ENCODE data around the gene GIMAP5. TPM values are rescaled to one million over a fixed set of nuclear protein-coding genes. Genes with fewer than 3 reads are reported as not detected.
"Not testable (repeated sequence)": the region's sequence is repeated elsewhere in the genome, so short reads cannot be mapped to it uniquely, and the experiment has no call there.

GIMAP5 gene
- total RNA-seq, 1 donor from 2014 or later, result 0.16 TPM

DNA sequence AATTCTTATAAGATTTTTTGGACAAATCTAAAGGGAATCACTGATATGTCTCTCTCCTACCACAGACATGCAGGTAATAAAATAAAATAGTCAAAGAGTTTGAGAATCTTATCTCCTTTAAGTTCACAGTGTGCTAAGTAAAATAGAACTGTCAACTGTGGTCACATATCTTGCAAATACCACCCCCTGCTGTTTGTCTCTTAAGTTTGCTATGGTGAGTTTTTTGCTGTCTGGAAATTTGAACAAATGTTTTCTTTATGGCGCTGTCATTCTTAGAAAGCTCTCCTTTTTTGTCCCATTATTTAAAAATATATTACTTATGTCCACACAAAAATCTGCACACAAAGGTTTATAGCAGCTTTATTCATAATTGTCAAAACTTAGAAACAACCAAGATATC is 19.6 kb downstream of the GIMAP5 start:
- no peaks in the 10 kb centered on the region for H3K36me3 Mint-ChIP-seq (ENCODE audit: low read depth)
- no peak for ATAC-seq (ENCODE audit: low read depth)
- peaks cover 4% of the 10 kb centered on the region for H3K9me3 Mint-ChIP-seq
- peaks cover 4% of the 10 kb centered on the region for H3K4me1 Mint-ChIP-seq
- ChIA-PET POLR2A (no interaction called here), CTCF (interaction anchor here (0.7 kb wide), 1 partner anchor 310 kb away, joined by 3 read pairs; no protein-coding TSS in a partner anchor)
- no peak overlapping the region for H3K4me3 Mint-ChIP-seq
- peaks cover 4% of the 10 kb centered on the region for H3K27me3 Mint-ChIP-seq
- DNase-seq, result no peak
- no peak overlapping the region for H3K27ac Mint-ChIP-seq
- intact Hi-C loops (cut with micrococcal nuclease), result loop anchor here (1.0 to 10.0 kb wide), 3 partner anchors 309 to 470 kb away; no protein-coding TSS in a partner anchor
- TF ChIP-seq, protein P1, sequence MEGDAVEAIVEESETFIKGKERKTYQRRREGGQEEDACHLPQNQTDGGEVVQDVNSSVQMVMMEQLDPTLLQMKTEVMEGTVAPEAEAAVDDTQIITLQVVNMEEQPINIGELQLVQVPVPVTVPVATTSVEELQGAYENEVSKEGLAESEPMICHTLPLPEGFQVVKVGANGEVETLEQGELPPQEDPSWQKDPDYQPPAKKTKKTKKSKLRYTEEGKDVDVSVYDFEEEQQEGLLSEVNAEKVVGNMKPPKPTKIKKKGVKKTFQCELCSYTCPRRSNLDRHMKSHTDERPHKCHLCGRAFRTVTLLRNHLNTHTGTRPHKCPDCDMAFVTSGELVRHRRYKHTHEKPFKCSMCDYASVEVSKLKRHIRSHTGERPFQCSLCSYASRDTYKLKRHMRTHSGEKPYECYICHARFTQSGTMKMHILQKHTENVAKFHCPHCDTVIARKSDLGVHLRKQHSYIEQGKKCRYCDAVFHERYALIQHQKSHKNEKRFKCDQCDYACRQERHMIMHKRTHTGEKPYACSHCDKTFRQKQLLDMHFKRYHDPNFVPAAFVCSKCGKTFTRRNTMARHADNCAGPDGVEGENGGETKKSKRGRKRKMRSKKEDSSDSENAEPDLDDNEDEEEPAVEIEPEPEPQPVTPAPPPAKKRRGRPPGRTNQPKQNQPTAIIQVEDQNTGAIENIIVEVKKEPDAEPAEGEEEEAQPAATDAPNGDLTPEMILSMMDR (IDR thresholded peaks at IDR 0.05), result no peak

DNA sequence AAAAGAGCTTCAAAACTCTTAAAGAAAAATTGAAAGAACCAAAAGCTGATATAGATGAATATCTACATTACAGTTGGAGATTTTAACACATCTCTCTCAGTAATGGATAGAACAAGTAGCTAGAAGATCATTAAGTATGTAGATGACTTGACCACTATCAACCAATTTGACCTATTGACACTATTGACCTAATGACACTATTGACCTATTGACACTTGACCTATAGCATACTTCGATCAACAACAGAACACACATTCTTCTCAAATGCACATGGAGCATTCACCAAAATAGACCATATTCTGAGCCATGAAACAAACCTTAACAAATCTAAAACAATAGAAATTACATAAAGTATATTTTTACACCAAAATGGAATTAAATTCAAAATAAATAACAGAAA is 22.3 kb downstream of the GIMAP5 start:
- H3K36me3 Mint-ChIP-seq (ENCODE audit: low read depth), result no peaks in the 10 kb centered on the region

DNA sequence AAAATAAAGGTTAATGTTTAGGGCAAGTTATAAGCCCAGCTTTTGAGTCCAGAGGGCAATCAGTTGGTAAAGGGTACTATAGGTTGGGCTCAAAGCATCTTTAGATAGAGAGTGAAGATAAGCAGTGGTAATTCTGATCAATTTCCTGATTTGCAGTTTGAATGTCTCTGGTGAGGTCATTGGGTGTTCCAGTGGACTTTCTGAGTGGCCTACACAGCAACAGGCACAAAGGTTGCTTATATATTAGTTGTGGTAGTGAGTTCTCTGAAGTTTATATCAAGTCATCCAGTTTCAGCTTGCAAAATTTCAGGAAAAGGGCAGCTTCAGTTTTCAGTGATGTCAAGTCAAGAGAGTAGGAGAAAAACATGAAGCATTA is 29.1 kb downstream of the GIMAP5 start:
- H3K9me3 Mint-ChIP-seq, result peaks cover 2% of the 10 kb centered on the region
- TF ChIP-seq, protein P1 (IDR thresholded peaks at IDR 0.05), result no peak
- H3K4me1 Mint-ChIP-seq, result no peaks in the 10 kb centered on the region
- POLR2A ChIA-PET, result no interaction called here
- intact Hi-C loops (cut with micrococcal nuclease), result no loop called here
- no peak for DNase-seq
- no peak overlapping the region for H3K27ac Mint-ChIP-seq
- H3K27me3 Mint-ChIP-seq, result peaks cover 7% of the 10 kb centered on the region
- ATAC-seq (ENCODE audit: low read depth), result no peak
- H3K4me3 Mint-ChIP-seq, result no peak overlapping the region
- no peaks in the 10 kb centered on the region for H3K36me3 Mint-ChIP-seq (ENCODE audit: low read depth)
- CTCF ChIA-PET, result no interaction called here

More for the DNA sequence above, 22.3 kb downstream of the GIMAP5 start:
- Mint-ChIP-seq H3K4me1 (peaks cover 4% of the 10 kb centered on the region), H3K9me3 (peaks cover 4% of the 10 kb centered on the region), H3K27ac (no peak overlapping the region), H3K4me3 (no peak overlapping the region), H3K27me3 (peaks cover 2% of the 10 kb centered on the region)
- ATAC-seq (ENCODE audit: low read depth) (no peak), DNase-seq (no peak)
- TF ChIP-seq, protein P1 (IDR thresholded peaks at IDR 0.05), result no peak
- POLR2A ChIA-PET, result no interaction called here
- CTCF ChIA-PET, result interaction anchor here (0.7 kb wide), 1 partner anchor 54 kb away, joined by 4 read pairs; no protein-coding TSS in a partner anchor
- intact Hi-C loops (cut with micrococcal nuclease), result loop anchor here (10.0 kb wide), 1 partner anchor 405 kb away; no protein-coding TSS in a partner anchor

DNA sequence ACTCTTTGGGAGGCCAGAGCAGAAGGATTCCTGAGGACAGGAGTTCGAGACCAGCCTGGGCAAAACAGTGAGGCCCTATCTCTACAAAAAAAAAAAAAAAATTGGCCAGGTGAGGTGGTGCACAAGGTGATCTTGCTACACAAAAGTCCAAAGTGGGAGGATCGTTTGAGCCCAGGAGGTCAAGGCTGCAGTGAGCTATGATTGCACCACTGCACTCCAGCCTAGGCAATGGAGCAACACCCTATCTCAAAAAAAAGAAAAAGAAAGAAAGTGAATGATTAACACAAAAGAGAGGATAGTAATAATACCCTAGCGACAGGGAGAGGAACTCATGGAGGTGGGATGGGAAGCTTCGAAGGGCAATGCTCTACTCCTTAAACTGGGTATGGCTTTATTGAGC is 32.5 kb downstream of the GIMAP5 start:
- POLR2A ChIA-PET, result no interaction called here
- H3K36me3 Mint-ChIP-seq (ENCODE audit: low read depth), result peaks cover 2% of the 10 kb centered on the region
- no peak for DNase-seq
- no peak overlapping the region for H3K27ac Mint-ChIP-seq
- H3K4me3 Mint-ChIP-seq, result no peak overlapping the region
- CTCF ChIA-PET, result interaction anchor here (1.8 kb wide), 1 partner anchor 9 kb away, joined by 6 read pairs; no protein-coding TSS in a partner anchor
- no peaks in the 10 kb centered on the region for H3K4me1 Mint-ChIP-seq
- peaks cover 12% of the 10 kb centered on the region for H3K27me3 Mint-ChIP-seq
- peaks cover 12% of the 10 kb centered on the region for H3K9me3 Mint-ChIP-seq
- intact Hi-C loops (cut with micrococcal nuclease), result no loop called here
- ATAC-seq (ENCODE audit: low read depth), result no peak
- TF ChIP-seq, protein P1 (IDR thresholded peaks at IDR 0.05), result no peak

DNA sequence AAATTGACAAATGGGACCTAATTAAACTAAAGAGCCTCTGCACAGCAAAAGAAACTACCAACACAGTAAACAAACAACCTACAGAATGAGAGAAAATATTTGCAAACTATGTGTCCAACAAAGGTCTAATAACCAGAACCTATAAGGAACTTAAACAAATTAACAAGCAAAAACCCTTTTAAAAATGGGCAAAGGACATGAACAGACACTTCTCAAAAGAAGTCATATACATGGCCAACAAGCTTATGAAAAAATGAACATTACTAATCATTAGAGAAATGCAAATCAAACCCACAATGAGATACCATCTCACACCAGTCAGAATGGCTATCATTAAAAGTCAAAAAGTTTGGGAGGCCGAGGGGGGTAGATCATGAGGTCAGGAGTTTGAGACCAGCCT is 36.9 kb downstream of the GIMAP5 start:
- H3K27ac Mint-ChIP-seq; CTCF ChIA-PET; H3K4me1 Mint-ChIP-seq; H3K36me3 Mint-ChIP-seq (ENCODE audit: low read depth); DNase-seq; POLR2A ChIA-PET; ATAC-seq (ENCODE audit: low read depth); intact Hi-C loops (cut with micrococcal nuclease); H3K4me3 Mint-ChIP-seq: not testable (repeated sequence)
- Mint-ChIP-seq H3K9me3 (peaks cover 12% of the 10 kb centered on the region), H3K27me3 (peaks cover 10% of the 10 kb centered on the region)
